Thymus (tissue), 11 donors: ENCODE results near the gene LCAT. TPM values are rescaled to one million over a fixed set of nuclear protein-coding genes. Genes with fewer than 3 reads are reported as not detected.

ENCODE experiments used
- DNase-seq, 9 donors: peaks; one replicate each; pipeline ENCODE4 v3.0.0-alpha.2; 2013; ENCODE audit warnings: low spot score in 9 of 9, low read depth in 6 of 9, missing footprints in 1 of 9
- H3K27ac ChIP-seq, 2 donors: one replicate each; pipeline ENCODE4 v1.5.1; 2013; ENCODE audit warnings: control low read depth in 1 of 2, low read depth in 1 of 2, low read length in 1 of 2, mild to moderate bottlenecking in 1 of 2, moderate library complexity in 1 of 2
- H3K27me3 ChIP-seq, 2 donors: one replicate each; pipeline ENCODE4 v1.5.1; 2013; ENCODE audit warnings: low read length in 1 of 2; ENCODE audit not compliant: control insufficient read depth in 2 of 2, insufficient read depth in 1 of 2
- H3K36me3 ChIP-seq, 2 donors: one replicate each; pipeline ENCODE4 v1.5.1; 2013; ENCODE audit warnings: low read length in 1 of 2, mild to moderate bottlenecking in 1 of 2, moderate library complexity in 1 of 2; ENCODE audit not compliant: control insufficient read depth in 2 of 2, insufficient read depth in 2 of 2
- H3K4me1 ChIP-seq, 2 donors: one replicate each; pipeline ENCODE4 v1.5.1; 2013; ENCODE audit warnings: low read length in 2 of 2; ENCODE audit not compliant: control insufficient read depth in 2 of 2, insufficient read depth in 2 of 2
- H3K4me3 ChIP-seq, 2 donors: one replicate each; pipeline ENCODE4 v1.5.1; 2013; ENCODE audit warnings: low read length in 2 of 2, control low read depth in 1 of 2, mild to moderate bottlenecking in 1 of 2
- H3K9me3 ChIP-seq, 2 donors: one replicate each; pipeline ENCODE4 v1.5.1; 2013; ENCODE audit warnings: low read length in 1 of 2, mild to moderate bottlenecking in 1 of 2; ENCODE audit not compliant: control insufficient read depth in 2 of 2, insufficient read depth in 1 of 2
- WGBS: extraction: QIAGEN DNeasy Blood & Tissue Kit; methylation state at CpG from one replicate; pipeline ENCODE4 v1.1.7; 2013; 5-methylcytosine and 5-hydroxymethylcytosine counted together
- polyA plus RNA-seq: library from polyadenylated mRNA; stranded (reverse); fragments of 200-250 nt; gene quantifications from one replicate; pipeline ENCODE4 v1.2.3, GENCODE V29; 2013
- total RNA-seq: library from RNA; stranded (reverse); fragments of 120-200 nt; gene quantifications from one replicate; pipeline ENCODE4 v1.2.4, GENCODE V29; 2013
- donor health status: healthy.

LCAT gene
- total and polyA plus RNA-seq, 2 donors, result 4.4 to 51.9 TPM

GRCh38 chr16:67910158-67910557, 33.8 kb downstream of the LCAT start:
- no peak overlapping the region for H3K4me3 ChIP-seq
- WGBS, result 42% methylated on average over 2 of the region's 2 CpGs

GRCh38 chr16:67909056-67909742, 34.7 kb downstream of the LCAT start:
- Histone ChIP-seq H3K27ac (no peak overlapping the region), H3K27me3 (no peaks in the 10 kb centered on the region), H3K4me3 (no peak overlapping the region), H3K36me3 (peaks cover 29 to 30% of the 10 kb centered on the region in 2 donors), H3K4me1 (peaks cover 0 to 19% of the 10 kb centered on the region in 2 donors), H3K9me3 (no peaks in the 10 kb centered on the region)
- no peak for DNase-seq
- 99% methylated on average over 36 of the region's 36 CpGs for WGBS

More at GRCh38 chr16:67910158-67910557, 33.8 kb downstream of the LCAT start:
- peak in 8 of 9 donors; percentile 29 to 81 (median 56) for DNase-seq
- Histone ChIP-seq H3K27ac (no peak overlapping the region), H3K9me3 (no peaks in the 10 kb centered on the region), H3K36me3 (peaks cover 32 to 36% of the 10 kb centered on the region in 2 donors), H3K27me3 (no peaks in the 10 kb centered on the region), H3K4me1 (peaks cover 2 to 19% of the 10 kb centered on the region in 2 donors)

GRCh38 chr16:67907397-67908180, 36.3 kb downstream of the LCAT start:
- WGBS, result 96% methylated on average over 11 of the region's 11 CpGs

GRCh38 chr16:67902831-67903230, 41.1 kb downstream of the LCAT start:
- Histone ChIP-seq H3K27ac (no peak overlapping the region), H3K9me3 (no peaks in the 10 kb centered on the region), H3K36me3 (peaks cover 9 to 26% of the 10 kb centered on the region in 2 donors), H3K4me1 (no peaks in the 10 kb centered on the region), H3K4me3 (no peak overlapping the region), H3K27me3 (no peaks in the 10 kb centered on the region)
- 98% methylated on average over 4 of the region's 4 CpGs for WGBS
- no peak for DNase-seq

More at GRCh38 chr16:67907397-67908180, 36.3 kb downstream of the LCAT start:
- Histone ChIP-seq H3K36me3 (peaks cover 30 to 42% of the 10 kb centered on the region in 2 donors), H3K4me3 (no peak overlapping the region), H3K4me1 (peaks cover 0 to 19% of the 10 kb centered on the region in 2 donors), H3K9me3 (no peaks in the 10 kb centered on the region), H3K27ac (no peak overlapping the region), H3K27me3 (no peaks in the 10 kb centered on the region)
- DNase-seq, result no peak

- H3K4me1 ChIP-seq, result no peaks in the 10 kb centered on the region
- 98% methylated on average over 5 of the region's 5 CpGs for WGBS
- H3K4me3 ChIP-seq, result no peak overlapping the region
- no peak overlapping the region for H3K27ac ChIP-seq
- H3K9me3 ChIP-seq, result no peaks in the 10 kb centered on the region
- no peaks in the 10 kb centered on the region for H3K27me3 ChIP-seq
- H3K36me3 ChIP-seq, result peaks cover 11 to 30% of the 10 kb centered on the region in 2 donors
- DNase-seq, result no peak
Observed at GRCh38 chr16:67901734-67902133, 42.2 kb downstream of the LCAT start.

- Histone ChIP-seq H3K9me3 (no peaks in the 10 kb centered on the region), H3K36me3 (peaks cover 6 to 13% of the 10 kb centered on the region in 2 donors), H3K4me1 (peaks cover 11 to 13% of the 10 kb centered on the region in 2 donors), H3K27me3 (no peaks in the 10 kb centered on the region), H3K4me3 (no peak overlapping the region), H3K27ac (peak overlapping the region in 1 of 2 donors; percentile 15)
- WGBS, result 95% methylated on average over 3 of the region's 3 CpGs
- DNase-seq, result no peak
Observed at GRCh38 chr16:67897231-67897630, 46.7 kb downstream of the LCAT start.

- H3K27me3 ChIP-seq, result no peaks in the 10 kb centered on the region
- H3K9me3 ChIP-seq, result no peaks in the 10 kb centered on the region
- H3K4me1 ChIP-seq, result peaks cover 11 to 13% of the 10 kb centered on the region in 2 donors
- DNase-seq, result no peak
- H3K4me3 ChIP-seq, result peak overlapping the region; percentile 89 to 100
- H3K27ac ChIP-seq, result peak overlapping the region; percentile 59 to 91
- peaks cover 2 to 5% of the 10 kb centered on the region in 2 donors for H3K36me3 ChIP-seq
- WGBS, result 45% methylated on average over 14 of the region's 14 CpGs
Observed at GRCh38 chr16:67893743-67894399, 50.0 kb downstream of the LCAT start.

GRCh38 chr16:67892899-67893742, 50.8 kb downstream of the LCAT start, which contains the start of gene PSKH1:
Gene PSKH1 (plus strand): TSS chr16:67893254. CDS start chr16:67908750, 15,496 bp downstream.
- H3K27ac ChIP-seq, result peak within 1 kb of the TSS; percentile 59 to 91
- H3K36me3 ChIP-seq, result peaks cover 2 to 5% of the 10 kb centered on the region in 2 donors
- H3K9me3 ChIP-seq, result no peaks in the 10 kb centered on the region
- no peaks in the 10 kb centered on the region for H3K27me3 ChIP-seq
- peak; percentile 71 to 95 (median 89) for DNase-seq
- peak within 1 kb of the TSS; percentile 89 to 100 for H3K4me3 ChIP-seq
- H3K4me1 ChIP-seq, result peaks cover 11 to 13% of the 10 kb centered on the region in 2 donors
- WGBS, result under 1% methylated on average over 90 of the region's 90 CpGs
